NK-92 treated with Interleukin-12 subunit alpha and Interleukin-12 subunit beta, amount 100 ng/mL, for 24 hours (cell line): ENCODE measurements around the gene RHOV.

Source experiments
- DNase-seq: peaks from one replicate; lab custom pipeline; 2025; lab: John Stamatoyannopoulos, UW

Gene RHOV

GRCh38 chr15:40845036-40845435 is 29.0 kb downstream of the RHOV start:
- no peak for DNase-seq

- DNase-seq, result no peak
Observed at GRCh38 chr15:40844696-40845030, 29.4 kb downstream of the RHOV start.

DNA sequence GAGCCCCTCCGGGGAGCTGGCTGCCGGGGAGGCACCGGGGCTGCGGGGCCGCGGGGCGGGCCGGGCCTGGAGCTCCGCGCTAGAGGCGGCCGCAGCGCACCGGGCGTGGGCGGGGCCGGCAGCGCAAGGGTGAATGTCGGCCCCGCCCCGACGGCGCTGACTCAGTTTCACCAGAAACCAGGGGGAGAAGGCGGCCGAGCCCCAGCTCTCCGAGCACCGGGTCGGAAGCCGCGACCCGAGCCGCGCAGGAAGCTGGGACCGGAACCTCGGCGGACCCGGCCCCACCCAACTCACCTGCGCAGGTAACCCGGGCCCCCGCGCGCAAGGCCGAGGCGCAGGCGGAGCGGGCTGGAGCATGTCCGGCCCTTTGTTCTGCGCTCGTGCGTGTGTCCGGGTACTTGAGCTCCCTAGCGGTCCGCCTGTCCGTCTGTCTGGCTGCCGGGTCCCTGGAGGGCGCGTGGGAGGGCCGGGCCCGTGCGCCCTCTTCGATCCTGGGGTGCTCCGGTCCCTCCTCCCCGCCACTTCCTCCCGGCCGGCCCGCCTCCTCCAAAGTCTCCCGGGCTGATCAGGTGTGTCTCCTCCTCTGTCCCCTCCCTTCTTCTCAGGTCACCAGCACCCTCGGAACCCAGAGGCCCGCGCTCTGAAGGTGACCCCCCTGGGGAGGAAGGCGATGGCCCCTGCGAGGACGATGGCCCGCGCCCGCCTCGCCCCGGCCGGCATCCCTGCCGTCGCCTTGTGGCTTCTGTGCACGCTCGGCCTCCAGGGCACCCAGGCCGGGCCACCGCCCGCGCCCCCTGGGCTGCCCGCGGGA is 29.9 kb downstream of the RHOV start, which contains the start of gene SPINT1:
SPINT1 (plus strand) TSS at position 164 of the 811 bp plus-strand sequence; CDS start at position 671, 507 bp downstream.
- no peak for DNase-seq

GRCh38 chr15:40843261-40843884 is 30.7 kb downstream of the RHOV start:
- DNase-seq, result no peak

GRCh38 chr15:40841741-40842140 is 32.3 kb downstream of the RHOV start:
- no peak for DNase-seq

- no peak for DNase-seq
Observed at GRCh38 chr15:40838756-40839155, 35.3 kb downstream of the RHOV start.

- no peak for DNase-seq
Observed at GRCh38 chr15:40836020-40836419, 38.0 kb downstream of the RHOV start.

- DNase-seq, result no peak
Observed at GRCh38 chr15:40832903-40833302, 41.1 kb downstream of the RHOV start.

GRCh38 chr15:40831861-40832260 is 42.2 kb downstream of the RHOV start:
- no peak for DNase-seq

- no peak for DNase-seq
Observed at GRCh38 chr15:40830884-40831283, 43.1 kb downstream of the RHOV start.

GRCh38 chr15:40829115-40829514 is 44.9 kb downstream of the RHOV start:
- no peak for DNase-seq

GRCh38 chr15:40828447-40829036 is 45.5 kb downstream of the RHOV start, which contains the start of gene PPP1R14D:
TSS of gene PPP1R14D (minus strand) at chr15:40828708. CDS start at chr15:40828641, 67 bp downstream.
- no peak for DNase-seq

GRCh38 chr15:40826423-40827075 is 47.5 kb downstream of the RHOV start:
- DNase-seq, result no peak

- DNase-seq, result no peak
Observed at GRCh38 chr15:40825661-40826422, 48.2 kb downstream of the RHOV start.

- no peak for DNase-seq
Observed at GRCh38 chr15:40823572-40824343, 50.3 kb downstream of the RHOV start.
